Heart left ventricle (tissue), 16 donors: ENCODE measurements around the gene CYP26A1. TPM values are rescaled to one million over a fixed set of nuclear protein-coding genes. Genes with fewer than 3 reads are reported as not detected.
A peak's percentile ranks its signal among the peaks of the same experiment; 100 is the strongest.

Experiments
- ATAC-seq, 4 donors: fragments of 200-7000 bp; cut with Tn5 transposase; one replicate each; pipeline ENCODE4 v1.9.1; 2020 to 2022; ENCODE audit warnings: moderate library complexity in 4 of 4, mild to moderate bottlenecking in 3 of 4, moderate number of reproducible peaks in 1 of 4
- DNase-seq, 5 donors: peaks; one replicate each; pipeline ENCODE4 v3.0.0-alpha.2; 2020
- H3K27ac ChIP-seq, 12 donors: fragments of 200-600 bp; sonication (generic) in 4 of 12; one replicate each; pipeline versions ENCODE4 v1.5.0 to v1.8.0; 2016 to 2022; ENCODE audit warnings: mild to moderate bottlenecking in 2 of 12
- H3K27me3 ChIP-seq, 9 donors: fragments of 200-600 bp; sonication (generic) in 2 of 9; one replicate each; pipeline versions ENCODE4 v1.5.1 to v1.8.0; 2016 to 2022; ENCODE audit warnings: mild to moderate bottlenecking in 3 of 9
- H3K36me3 ChIP-seq, 9 donors: fragments of 200-600 bp; sonication (generic) in 2 of 9; one replicate each; pipeline versions ENCODE4 v1.5.0 to v1.8.0; 2018 to 2022; ENCODE audit warnings: mild to moderate bottlenecking in 2 of 9
- H3K4me1 ChIP-seq, 12 donors: fragments of 200-600 bp; sonication (generic) in 4 of 12; one replicate each; pipeline versions ENCODE4 v1.5.0 to v1.8.0; 2016 to 2022; ENCODE audit warnings: mild to moderate bottlenecking in 3 of 12
- H3K4me3 ChIP-seq, 12 donors: fragments of 200-600 bp; sonication (generic) in 4 of 12; one replicate each; pipeline versions ENCODE4 v1.5.0 to v1.8.0; 2017 to 2022; ENCODE audit warnings: mild to moderate bottlenecking in 9 of 12, moderate library complexity in 4 of 12
- H3K9me3 ChIP-seq, 12 donors: fragments of 200-600 bp; sonication (generic) in 4 of 12; one replicate each; pipeline versions ENCODE4 v1.5.0 to v1.8.0; 2016 to 2022; ENCODE audit warnings: mild to moderate bottlenecking in 1 of 12
- POLR2A ChIP-seq, 2 donors: fragments of 450-650 bp; IDR thresholded peaks; one replicate each; pipeline ENCODE4 v1.6.1; 2017; ENCODE audit warnings: antibody characterized with exemption in 2 of 2, mild to moderate bottlenecking in 2 of 2, moderate library complexity in 2 of 2
- WGBS, 4 donors: extraction: QIAGEN DNeasy Blood & Tissue Kit in 2 of 4; methylation state at CpG; one replicate each; pipeline versions ENCODE4 v1.1.5 to v1.1.7; 2013 to 2018; 5-methylcytosine and 5-hydroxymethylcytosine counted together
- intact Hi-C, 10 donors: fragments of 100-400 bp; cut with DNase I; formaldehyde crosslinking; loops; one replicate each; pipeline versions ENCODE4 v1.11.1 to v1.14.2; 2022
- polyA plus RNA-seq, 2 donors: library from polyadenylated mRNA; stranded (reverse); fragments of 200-250 nt; gene quantifications; one replicate each; pipeline ENCODE4 v1.2.3, GENCODE V29; 2013
- total RNA-seq, 9 donors: library from RNA; depleted of rRNA in 2 of 9; stranded (reverse); fragments of >200 nt in 2 of 9; fragmentation: NEBNext Ultra II Directional in 3 of 9; extraction: Animal tissue kit (Norgen Biotek cat#: 25700) in 3 of 9; gene quantifications; one replicate each; pipeline versions ENCODE4 v1.1.0 to v1.2.4, GENCODE V29; 2016 to 2023
- TF ChIP-seq, protein P1 (sequence below), 12 donors: fragments of 200-600 bp; sonication (generic) in 4 of 12; IDR thresholded peaks; one replicate each; pipeline versions ENCODE4 v1.5.0 to v1.8.0; 2018 to 2022; ENCODE audit warnings: antibody characterized with exemption in 12 of 12, mild to moderate bottlenecking in 5 of 12
- donor health status: ischemic (EF 13 %, LVEDD 7.1; RV severe dilation, severe dysfunction).
- donor health status: healthy with polysubstance abuse.
- donor health status: DM: no; HTN: yes; CAD: no.
- donor health status: DM: no; HTN: no; CAD: no.
- donor health status: ischemic (EF 25% LVEDD 6.9; RV normal size, moderate dysfunction).
- donor health status: ischemic (EF 25% LVEDD 5.7; RV mildly dilated, moderate dysfunction).
- donor health status: healthy.
- donor health status: DM: yes; HTN: yes; CAD: no.
- donor health status: ischemic (EF 35%, LVEDD 5.7; RV mildly dilated, moderate dysfunction).
- donor health status: nonischemic (EF 11% LVEDD 7.7; RV severe dilation, severe dysfunction).
- donor health status: DM: yes; HTN: yes; CAD: no.
- donor health status: PGD.
- donor health status: ischemic (EF 29% LVEDD 5.4; RV normal size, mild dysfunction).
- donor health status: nonischemic (EF 23%, LVEDD 6.1; RV moderate dilation, normal function).

CYP26A1 gene
- total and polyA plus RNA-seq, 11 donors = not detected

DNA sequence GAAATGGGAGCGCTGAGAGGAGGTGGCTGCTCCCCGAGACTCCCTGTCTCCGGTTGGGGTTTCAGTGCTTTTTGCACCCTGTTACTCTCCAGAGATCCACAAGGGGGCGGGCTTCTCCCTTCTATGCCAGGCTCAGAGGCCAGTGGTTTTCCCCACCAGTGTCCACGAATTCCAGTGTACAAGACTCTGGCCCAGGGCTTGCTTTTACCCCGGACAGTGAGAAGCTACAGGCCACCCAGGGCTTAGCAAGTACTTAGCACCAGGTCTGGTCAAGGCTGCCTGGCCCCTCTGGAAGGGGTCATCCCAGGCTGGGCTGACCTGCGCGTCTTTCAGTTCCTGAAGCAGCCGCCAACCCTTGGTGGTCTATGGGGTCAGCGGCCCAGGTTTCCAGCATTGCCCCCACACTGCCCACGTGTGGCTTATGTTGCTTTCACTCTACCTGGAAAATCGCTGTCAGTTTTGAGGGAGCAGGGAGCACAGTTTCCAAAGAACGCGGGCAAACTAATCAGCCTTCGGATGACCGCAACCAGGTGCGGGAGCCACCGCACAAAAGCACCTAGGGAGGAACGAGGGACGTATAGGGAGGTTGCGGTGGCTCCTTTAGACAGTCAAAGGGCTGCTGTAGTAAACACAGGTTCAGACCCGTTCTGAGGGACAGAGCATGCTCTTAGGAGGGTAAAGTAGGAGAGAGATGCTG lies 6.8 kb downstream of the CYP26A1 start:
- Histone ChIP-seq H3K27ac (no peak overlapping the region), H3K36me3 (no peaks in the 10 kb centered on the region), H3K27me3 (peaks cover 0 to 54% (median 25%) of the 10 kb centered on the region in 9 donors), H3K4me3 (no peak overlapping the region), H3K9me3 (no peaks in the 10 kb centered on the region), H3K4me1 (peaks cover 0 to 7% (median 0%) of the 10 kb centered on the region in 12 donors)
- TF ChIP-seq, protein P1, sequence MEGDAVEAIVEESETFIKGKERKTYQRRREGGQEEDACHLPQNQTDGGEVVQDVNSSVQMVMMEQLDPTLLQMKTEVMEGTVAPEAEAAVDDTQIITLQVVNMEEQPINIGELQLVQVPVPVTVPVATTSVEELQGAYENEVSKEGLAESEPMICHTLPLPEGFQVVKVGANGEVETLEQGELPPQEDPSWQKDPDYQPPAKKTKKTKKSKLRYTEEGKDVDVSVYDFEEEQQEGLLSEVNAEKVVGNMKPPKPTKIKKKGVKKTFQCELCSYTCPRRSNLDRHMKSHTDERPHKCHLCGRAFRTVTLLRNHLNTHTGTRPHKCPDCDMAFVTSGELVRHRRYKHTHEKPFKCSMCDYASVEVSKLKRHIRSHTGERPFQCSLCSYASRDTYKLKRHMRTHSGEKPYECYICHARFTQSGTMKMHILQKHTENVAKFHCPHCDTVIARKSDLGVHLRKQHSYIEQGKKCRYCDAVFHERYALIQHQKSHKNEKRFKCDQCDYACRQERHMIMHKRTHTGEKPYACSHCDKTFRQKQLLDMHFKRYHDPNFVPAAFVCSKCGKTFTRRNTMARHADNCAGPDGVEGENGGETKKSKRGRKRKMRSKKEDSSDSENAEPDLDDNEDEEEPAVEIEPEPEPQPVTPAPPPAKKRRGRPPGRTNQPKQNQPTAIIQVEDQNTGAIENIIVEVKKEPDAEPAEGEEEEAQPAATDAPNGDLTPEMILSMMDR (IDR thresholded peaks at IDR 0.05) = peak; percentile 72 to 85 (median 79)
- no peak for TF ChIP-seq POLR2A (IDR thresholded peaks at IDR 0.05)
- intact Hi-C loops = loop anchor here in 9 of 10 donors (1.0 to 10.0 kb wide), 8 partner anchors 204 to 274 kb away; no protein-coding TSS in a partner anchor
- 55 to 57% (median 56%) methylated on average over 15 to 22 of the region's 22 CpGs for WGBS, 4 donors
- peak in 3 of 4 donors; percentile 58 to 70 (median 69) for ATAC-seq
- peak in 2 of 5 donors; percentile 49 to 54 for DNase-seq

DNA sequence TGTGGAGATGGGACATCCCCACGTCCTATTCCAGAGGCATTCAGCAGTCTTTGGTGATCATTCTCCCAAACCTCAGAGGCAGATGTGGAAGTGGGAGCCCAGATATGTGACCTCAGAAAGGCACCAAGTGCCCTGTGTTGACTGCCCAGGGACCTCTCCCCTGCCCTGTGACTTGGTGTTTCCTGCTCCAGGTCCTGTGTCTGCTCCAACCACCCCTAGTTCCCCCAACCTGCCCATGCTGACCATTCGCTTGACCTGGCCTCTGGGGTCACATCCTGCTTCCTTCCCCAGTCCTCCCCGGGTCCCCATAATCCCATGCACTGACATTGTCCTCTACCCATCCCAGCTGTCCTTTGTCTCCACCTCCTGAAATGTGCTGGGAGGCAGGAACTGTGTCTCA lies 7.6 kb downstream of the CYP26A1 start:
- Histone ChIP-seq H3K27ac (no peak overlapping the region), H3K9me3 (no peaks in the 10 kb centered on the region), H3K4me1 (peaks cover 0 to 7% (median 0%) of the 10 kb centered on the region in 12 donors), H3K4me3 (no peak overlapping the region), H3K27me3 (peaks cover 0 to 46% (median 18%) of the 10 kb centered on the region in 9 donors), H3K36me3 (no peaks in the 10 kb centered on the region)
- 43 to 75% (median 54%) methylated on average over 2 to 3 of the region's 3 CpGs for WGBS, 4 donors
- DNase-seq = no peak
- no peak for ATAC-seq
- intact Hi-C loops = loop anchor here in 9 of 10 donors (2.0 to 10.0 kb wide), 7 partner anchors 203 to 273 kb away; no protein-coding TSS in a partner anchor
- no peak for TF ChIP-seq POLR2A (IDR thresholded peaks at IDR 0.05)
- TF ChIP-seq, protein P1 (IDR thresholded peaks at IDR 0.05) = no peak

DNA sequence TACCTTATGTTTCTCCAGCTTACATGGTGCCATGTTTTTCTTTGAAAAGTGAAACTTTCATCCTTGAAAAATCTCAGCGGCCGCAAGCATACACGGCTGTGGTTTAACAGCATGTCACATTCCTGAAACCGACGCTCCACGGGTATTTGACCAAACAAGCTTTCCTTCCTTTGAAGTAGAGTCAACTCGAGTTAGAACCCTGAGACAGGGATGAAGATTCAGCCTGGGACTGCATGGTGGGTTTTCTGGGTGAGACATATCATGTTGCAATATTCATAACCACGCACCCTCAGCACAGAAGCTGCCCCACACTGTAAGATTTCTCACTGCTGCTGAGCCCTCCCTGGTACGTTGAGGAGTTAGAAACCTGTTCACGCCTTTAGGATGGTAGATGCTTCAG lies 8.1 kb downstream of the CYP26A1 start:
- Histone ChIP-seq H3K9me3 (no peaks in the 10 kb centered on the region), H3K27me3 (peaks cover 0 to 41% (median 18%) of the 10 kb centered on the region in 9 donors), H3K36me3 (no peaks in the 10 kb centered on the region), H3K27ac (no peak overlapping the region), H3K4me1 (peaks cover 0 to 7% (median 0%) of the 10 kb centered on the region in 12 donors), H3K4me3 (no peak overlapping the region)
- intact Hi-C loops = loop anchor here in 9 of 10 donors (2.0 to 10.0 kb wide), 7 partner anchors 203 to 273 kb away; no protein-coding TSS in a partner anchor
- DNase-seq (no peak), ATAC-seq (no peak)
- 63 to 72% (median 68%) methylated on average over 10 of the region's 10 CpGs for WGBS, 4 donors
- TF ChIP-seq, protein P1 (IDR thresholded peaks at IDR 0.05) = no peak
- no peak for TF ChIP-seq POLR2A (IDR thresholded peaks at IDR 0.05)

DNA sequence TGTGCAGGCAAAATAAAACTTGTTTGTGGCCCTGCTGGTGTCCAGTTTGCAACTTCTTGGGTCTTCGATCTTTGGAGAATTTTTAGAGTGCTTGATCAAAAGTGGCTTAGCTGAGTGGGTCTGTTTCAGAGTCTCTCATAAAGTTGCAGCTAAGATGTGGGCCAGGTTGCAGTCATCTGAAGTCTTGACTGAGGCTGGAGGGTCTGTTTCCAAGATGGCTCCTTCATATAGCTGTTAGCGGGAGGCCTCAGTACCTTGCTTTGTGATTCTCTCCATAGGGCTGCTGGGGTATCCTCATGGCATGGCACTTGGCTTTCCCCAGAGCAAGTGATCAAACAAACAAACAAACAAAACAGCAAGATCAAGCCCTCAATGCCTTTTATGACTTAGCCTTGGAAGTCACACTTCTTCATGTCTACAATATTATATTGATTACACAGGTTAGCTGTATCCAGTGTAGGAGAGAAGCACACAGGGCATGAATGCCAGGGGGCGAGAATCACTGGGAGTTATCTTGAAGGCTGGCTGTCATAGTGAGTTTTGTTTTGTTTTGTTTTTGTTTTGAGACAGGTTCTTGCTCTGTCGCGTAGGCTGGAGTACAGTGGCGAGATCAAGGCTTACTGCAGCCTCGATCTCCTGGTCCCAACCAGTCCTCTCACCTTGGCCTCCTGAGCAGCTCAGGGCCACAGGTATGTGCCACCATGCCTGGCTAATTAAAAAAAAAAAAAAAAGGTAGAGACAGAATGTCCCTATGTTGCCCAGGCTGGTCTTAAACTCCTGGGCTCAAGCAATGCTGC lies 10.2 kb downstream of the CYP26A1 start:
- H3K27me3 ChIP-seq = peaks cover 0 to 26% (median 18%) of the 10 kb centered on the region in 9 donors
- no peak for TF ChIP-seq POLR2A (IDR thresholded peaks at IDR 0.05)
- TF ChIP-seq, protein P1 (IDR thresholded peaks at IDR 0.05) = no peak
- DNase-seq (no peak), ATAC-seq (no peak)
- no peaks in the 10 kb centered on the region for H3K9me3 ChIP-seq
- peaks cover 0 to 7% (median 0%) of the 10 kb centered on the region in 12 donors for H3K4me1 ChIP-seq
- 85 to 90% (median 86%) methylated on average over 7 of the region's 7 CpGs for WGBS, 4 donors
- intact Hi-C loops = loop anchor here in 7 of 10 donors (5.0 to 10.0 kb wide), 4 partner anchors 201 to 271 kb away; no protein-coding TSS in a partner anchor
- no peak overlapping the region for H3K4me3 ChIP-seq
- H3K36me3 ChIP-seq = no peaks in the 10 kb centered on the region
- H3K27ac ChIP-seq = no peak overlapping the region
